Activated CD4-positive, alpha-beta T cell treated with anti-CD3 and anti-CD28 coated beads, Interleukin-2, Interleukin-4, amounts not matched to agents 100 ng/mL and 50 ng/mL, durations not matched to agents 16 hours and 8 hours (primary cell): ENCODE data around the gene USP21.

Experiments used
- DNase-seq: peaks from one replicate; pipeline ENCODE4 v3.0.0-alpha.2; 2020; ENCODE audit warnings: low spot score

The USP21 gene

GRCh38 chr1:161137881-161138280, 21.4 kb upstream of the USP21 start:
- DNase-seq: no peak

GRCh38 chr1:161138431-161138830, 20.9 kb upstream of the USP21 start:
- DNase-seq: no peak

GRCh38 chr1:161139766-161140165, 19.5 kb upstream of the USP21 start:
- peak; percentile 36 for DNase-seq

- no peak for DNase-seq
These were observed 18.4 kb upstream of the USP21 start for GRCh38 chr1:161140755-161141400.

- DNase-seq: no peak
These were observed 13.5 kb upstream of the USP21 start for GRCh38 chr1:161145832-161146231.

- no peak for DNase-seq
These were observed 6.1 kb upstream of the USP21 start for GRCh38 chr1:161153176-161153575.

- peak; percentile 88 for DNase-seq
These were observed 5.5 kb upstream of the USP21 start, which contains the start of gene UFC1 for GRCh38 chr1:161153682-161154337. UFC1 (plus strand) TSS chr1:161153978; CDS start chr1:161153998, 20 bp downstream.

GRCh38 chr1:161157867-161158266, 1.4 kb upstream of the USP21 start:
- no peak for DNase-seq

GRCh38 chr1:161158316-161159010, 837 bp upstream of the USP21 start:
- DNase-seq: no peak

- no peak for DNase-seq
These were observed 578 bp downstream of the USP21 start for GRCh38 chr1:161159913-161160243.

GRCh38 chr1:161160671-161161145, 1.4 kb downstream of the USP21 start:
- no peak for DNase-seq

GRCh38 chr1:161161652-161162051, 2.4 kb downstream of the USP21 start:
- no peak for DNase-seq

- no peak for DNase-seq
These were observed 2.8 kb downstream of the USP21 start for GRCh38 chr1:161162052-161162451.

- no peak for DNase-seq
These were observed 3.5 kb downstream of the USP21 start for GRCh38 chr1:161162806-161163205.

GRCh38 chr1:161163793-161164192, 4.5 kb downstream of the USP21 start:
- no peak for DNase-seq

GRCh38 chr1:161164901-161165610, 5.8 kb downstream of the USP21 start:
- DNase-seq: no peak

GRCh38 chr1:161165742-161166668, 6.7 kb downstream of the USP21 start, which contains the start of gene PPOX:
PPOX (plus strand) TSS chr1:161166426; CDS start chr1:161166848, 422 bp downstream.
- DNase-seq: peak; percentile 98

GRCh38 chr1:161166669-161167548, 7.6 kb downstream of the USP21 start:
- no peak for DNase-seq

GRCh38 chr1:161168906-161169305, 9.6 kb downstream of the USP21 start:
- DNase-seq: no peak

GRCh38 chr1:161171191-161171590, 11.9 kb downstream of the USP21 start:
- DNase-seq: no peak
